ENCODE measurements around the gene GPRIN1. TPM values are rescaled to one million over a fixed set of nuclear protein-coding genes. Genes with fewer than 3 reads are reported as not detected.

Gene GPRIN1
- total RNA-seq, 1 experiment from 2014 or later: 32.2 TPM

DNA sequence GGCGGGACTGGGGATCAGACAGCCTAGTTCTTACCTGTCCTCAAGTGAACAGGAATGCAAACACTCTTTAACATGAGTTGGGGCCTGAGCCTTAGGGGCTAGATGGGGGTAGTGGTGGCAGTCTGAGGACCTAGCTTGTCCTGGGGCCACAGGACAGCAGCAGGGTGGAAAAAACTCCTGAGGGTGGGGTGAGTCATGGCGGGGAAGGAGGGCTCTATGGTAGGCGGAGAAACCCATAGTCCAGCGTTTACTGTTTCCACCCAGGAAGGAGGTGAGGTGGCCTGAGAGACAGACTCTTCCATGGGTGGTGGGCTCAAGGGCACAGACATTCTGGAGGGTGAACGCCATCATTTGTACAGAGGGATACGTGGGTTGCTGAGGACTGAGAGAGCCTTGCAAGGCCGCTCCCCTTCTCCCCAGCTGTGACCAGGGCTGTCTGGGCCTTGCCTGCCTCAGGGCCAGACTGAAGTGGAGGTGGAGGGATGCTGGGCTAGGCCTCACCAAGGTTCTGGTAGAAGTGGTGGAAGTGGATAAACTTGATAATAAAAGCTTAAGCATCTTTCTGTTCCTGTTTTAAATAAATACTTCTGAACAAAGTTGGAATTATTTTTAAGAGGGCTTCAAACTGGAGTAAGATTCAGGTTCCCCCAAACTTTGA lies 36.2 kb upstream of the GPRIN1 start:
- no peaks in the 10 kb centered on the region for H3K27me3 ChIP-seq
- no peaks in the 10 kb centered on the region for H3K36me3 ChIP-seq
- no peak overlapping the region; the same call in 1 of the 2 replicates for H3K4me3 ChIP-seq
- H3K9me3 ChIP-seq: no peaks in the 10 kb centered on the region
- no peak for DNase-seq

DNA sequence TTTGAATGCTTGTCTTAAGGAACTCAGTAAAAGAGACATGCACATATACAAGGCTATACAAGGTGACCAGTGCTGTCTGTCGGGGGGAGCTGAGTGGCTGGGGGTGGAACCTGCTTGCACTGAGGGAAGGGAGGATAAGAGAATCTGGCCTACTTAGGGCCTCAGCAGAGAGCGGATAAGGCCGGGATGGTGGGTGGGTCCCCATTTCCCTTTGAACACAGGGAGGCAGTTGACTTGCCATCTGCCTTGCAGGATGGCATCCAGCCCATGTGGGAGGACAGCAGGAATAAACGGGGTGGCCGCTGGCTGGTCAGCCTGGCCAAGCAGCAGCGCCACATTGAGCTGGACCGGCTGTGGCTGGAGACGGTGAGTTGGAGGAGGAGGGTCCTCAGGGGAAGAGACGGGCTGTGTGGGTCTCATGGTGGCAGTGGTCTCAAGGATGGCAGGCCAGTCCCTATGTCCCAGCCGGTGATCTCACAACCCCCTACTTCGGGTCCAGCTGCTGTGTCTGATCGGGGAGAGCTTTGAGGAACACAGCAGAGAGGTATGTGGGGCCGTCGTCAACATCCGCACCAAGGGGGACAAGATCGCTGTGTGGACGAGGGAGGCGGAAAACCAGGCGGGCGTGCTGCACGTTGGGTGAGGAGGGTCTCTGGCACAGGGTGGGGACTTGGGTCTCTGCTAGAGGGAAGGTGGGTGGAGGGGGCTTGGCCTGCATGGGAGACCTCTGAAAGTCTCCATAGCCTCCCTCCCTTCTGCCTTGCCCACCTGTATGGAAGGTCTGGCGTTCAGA lies 35.1 kb upstream of the GPRIN1 start:
- Histone ChIP-seq H3K9me3 (no peaks in the 10 kb centered on the region), H3K36me3 (no peaks in the 10 kb centered on the region), H3K4me3 (no peak overlapping the region), H3K27me3 (no peaks in the 10 kb centered on the region)
- no peak for DNase-seq

DNA sequence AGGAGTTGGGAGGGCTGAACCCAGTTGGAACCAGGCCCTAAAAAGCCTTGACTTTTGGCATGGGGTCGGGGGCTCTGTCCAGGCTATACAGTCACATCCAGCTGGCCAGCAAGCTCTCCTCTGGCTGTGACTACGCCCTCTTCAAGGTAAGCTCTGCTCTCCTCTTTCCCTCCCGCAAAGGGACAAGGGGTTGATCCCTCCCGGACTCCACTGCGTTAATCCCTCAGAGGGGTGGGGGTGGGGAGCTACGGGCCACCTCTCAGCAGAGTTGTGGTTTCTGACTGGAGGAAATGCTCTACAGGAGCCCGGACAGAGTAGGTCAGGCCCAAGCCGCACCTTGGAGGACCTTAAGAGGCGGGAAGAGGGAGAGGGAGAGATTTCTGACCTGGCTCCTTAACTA lies 34.3 kb upstream of the GPRIN1 start:
- Histone ChIP-seq H3K9me3 (no peaks in the 10 kb centered on the region), H3K4me3 (no peak overlapping the region), H3K36me3 (no peaks in the 10 kb centered on the region), H3K27me3 (no peaks in the 10 kb centered on the region)
- DNase-seq: no peak

GRCh38 chr5:176643491-176644219 lies 33.7 kb upstream of the GPRIN1 start:
- Histone ChIP-seq H3K4me3 (no peak overlapping the region), H3K27me3 (no peaks in the 10 kb centered on the region), H3K9me3 (no peaks in the 10 kb centered on the region), H3K36me3 (no peaks in the 10 kb centered on the region)
- DNase-seq: no peak

- Histone ChIP-seq H3K27me3 (no peaks in the 10 kb centered on the region), H3K4me3 (no peak overlapping the region), H3K36me3 (no peaks in the 10 kb centered on the region), H3K9me3 (no peaks in the 10 kb centered on the region)
- peak; percentile 78 for DNase-seq
These were observed 32.9 kb upstream of the GPRIN1 start for GRCh38 chr5:176642675-176643490.

- Histone ChIP-seq H3K27me3 (no peaks in the 10 kb centered on the region), H3K4me3 (no peak overlapping the region), H3K36me3 (no peaks in the 10 kb centered on the region), H3K9me3 (no peaks in the 10 kb centered on the region)
- DNase-seq: no peak
These were observed 30.7 kb upstream of the GPRIN1 start for GRCh38 chr5:176640616-176641015.

DNA sequence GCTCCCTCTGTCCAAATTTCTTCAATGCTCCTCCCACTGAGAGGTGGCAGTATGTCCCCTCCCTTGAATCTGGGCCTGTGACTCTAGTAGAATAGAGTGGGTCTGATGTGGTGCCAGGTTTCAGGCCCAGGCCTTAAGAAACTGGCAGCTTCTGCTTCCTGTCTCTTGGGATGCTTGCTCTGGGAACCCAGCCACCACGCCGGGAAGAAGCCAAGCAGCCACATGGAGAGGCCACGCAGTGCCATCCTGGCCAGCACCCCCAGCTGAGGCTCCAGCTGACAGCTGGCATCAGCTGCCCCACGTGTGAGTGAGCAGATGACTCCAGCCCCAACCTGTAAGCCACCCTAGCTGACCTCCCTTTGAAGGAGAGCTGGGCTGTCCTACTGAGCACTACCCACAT lies 30.0 kb upstream of the GPRIN1 start:
- Histone ChIP-seq H3K36me3 (no peaks in the 10 kb centered on the region), H3K9me3 (no peaks in the 10 kb centered on the region), H3K27me3 (no peaks in the 10 kb centered on the region), H3K4me3 (no peak overlapping the region)
- peak; percentile 98 for DNase-seq

GRCh38 chr5:176639208-176639607 lies 29.3 kb upstream of the GPRIN1 start:
- Histone ChIP-seq H3K36me3 (no peaks in the 10 kb centered on the region), H3K9me3 (no peaks in the 10 kb centered on the region)

GRCh38 chr5:176638437-176638836 lies 28.5 kb upstream of the GPRIN1 start:
- DNase-seq: no peak
- H3K27me3 ChIP-seq: no peaks in the 10 kb centered on the region
- H3K36me3 ChIP-seq: no peaks in the 10 kb centered on the region
- H3K4me3 ChIP-seq: no peak overlapping the region
- no peaks in the 10 kb centered on the region for H3K9me3 ChIP-seq

More at GRCh38 chr5:176639208-176639607, 29.3 kb upstream of the GPRIN1 start:
- H3K27me3 ChIP-seq: no peaks in the 10 kb centered on the region
- H3K4me3 ChIP-seq: no peak overlapping the region
- no peak for DNase-seq

DNA sequence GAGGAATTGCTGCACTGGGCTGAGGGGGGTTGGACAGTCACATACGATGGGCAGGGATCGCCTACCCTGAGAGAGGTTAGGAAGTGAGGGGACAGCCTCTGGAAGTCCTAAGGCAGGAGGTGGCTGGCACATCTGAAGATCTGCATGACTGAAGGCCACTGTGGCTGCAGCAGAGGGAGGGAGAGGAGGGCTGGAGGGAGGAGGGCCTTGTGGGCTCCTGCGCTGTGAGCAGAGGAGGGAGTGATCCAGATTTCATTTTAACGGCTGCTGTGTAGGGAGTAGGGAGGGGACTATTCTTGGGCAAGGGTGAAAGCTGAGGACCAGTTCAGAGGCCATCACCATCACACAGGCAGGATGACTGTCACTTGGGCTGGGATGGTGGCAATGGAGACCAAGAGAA lies 27.6 kb upstream of the GPRIN1 start:
- DNase-seq: no peak
- H3K4me3 ChIP-seq: no peak overlapping the region
- no peaks in the 10 kb centered on the region for H3K9me3 ChIP-seq
- H3K36me3 ChIP-seq: no peaks in the 10 kb centered on the region
- H3K27me3 ChIP-seq: no peaks in the 10 kb centered on the region

GRCh38 chr5:176636426-176636825 lies 26.5 kb upstream of the GPRIN1 start:
- no peaks in the 10 kb centered on the region for H3K9me3 ChIP-seq
- no peaks in the 10 kb centered on the region for H3K27me3 ChIP-seq
- DNase-seq: no peak
- H3K36me3 ChIP-seq: no peaks in the 10 kb centered on the region
- H3K4me3 ChIP-seq: no peak overlapping the region

DNA sequence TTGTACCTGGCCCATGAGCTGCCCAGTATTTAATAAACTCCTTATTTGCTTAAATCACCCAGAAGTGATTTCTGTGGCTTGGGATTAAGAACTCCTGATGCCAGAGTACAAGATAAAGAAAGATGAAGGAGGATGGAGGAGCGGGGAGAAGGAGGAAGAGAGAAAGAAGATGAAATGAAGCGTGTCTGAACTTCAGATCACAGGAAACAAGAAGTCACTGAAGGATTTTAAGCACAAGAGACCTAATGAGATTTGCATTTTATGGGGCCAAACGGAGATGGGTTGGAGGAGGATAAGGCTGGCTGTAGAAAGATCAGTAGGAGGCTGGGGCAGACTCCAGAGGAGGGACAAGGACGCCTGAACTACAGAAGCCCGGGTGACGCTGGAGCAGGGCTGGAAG lies 23.6 kb upstream of the GPRIN1 start:
- Histone ChIP-seq H3K36me3 (no peaks in the 10 kb centered on the region), H3K4me3 (no peak overlapping the region), H3K27me3 (peaks cover 12% of the 10 kb centered on the region), H3K9me3 (no peaks in the 10 kb centered on the region)
- DNase-seq: no peak

DNA sequence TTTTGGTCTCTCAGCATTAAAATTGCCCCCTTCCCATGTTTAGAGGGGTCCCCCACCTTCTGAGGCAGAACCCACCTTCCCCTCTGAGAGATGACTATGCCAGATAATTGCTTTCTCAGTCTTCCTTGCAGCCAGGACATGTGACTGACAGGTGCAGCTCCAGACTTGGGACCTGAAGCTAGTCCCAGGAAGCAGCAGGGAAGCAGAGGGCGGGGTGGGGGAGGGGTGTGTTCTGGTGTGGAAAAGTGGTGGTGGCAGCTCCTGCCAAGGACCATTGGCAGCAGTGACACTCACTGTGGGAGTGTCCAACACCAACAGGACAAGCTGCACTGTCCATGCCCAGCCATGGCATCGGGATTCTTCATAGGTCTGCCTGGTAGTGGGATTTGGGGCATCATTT lies 22.8 kb upstream of the GPRIN1 start:
- H3K9me3 ChIP-seq: no peaks in the 10 kb centered on the region
- H3K27me3 ChIP-seq: peaks cover 12% of the 10 kb centered on the region
- H3K36me3 ChIP-seq: no peaks in the 10 kb centered on the region
- no peak overlapping the region for H3K4me3 ChIP-seq
- no peak for DNase-seq

- Histone ChIP-seq H3K27me3 (peaks cover 12% of the 10 kb centered on the region), H3K36me3 (no peaks in the 10 kb centered on the region), H3K9me3 (no peaks in the 10 kb centered on the region), H3K4me3 (no peak overlapping the region)
- no peak for DNase-seq
These were observed 21.6 kb upstream of the GPRIN1 start for GRCh38 chr5:176631383-176632200.

DNA sequence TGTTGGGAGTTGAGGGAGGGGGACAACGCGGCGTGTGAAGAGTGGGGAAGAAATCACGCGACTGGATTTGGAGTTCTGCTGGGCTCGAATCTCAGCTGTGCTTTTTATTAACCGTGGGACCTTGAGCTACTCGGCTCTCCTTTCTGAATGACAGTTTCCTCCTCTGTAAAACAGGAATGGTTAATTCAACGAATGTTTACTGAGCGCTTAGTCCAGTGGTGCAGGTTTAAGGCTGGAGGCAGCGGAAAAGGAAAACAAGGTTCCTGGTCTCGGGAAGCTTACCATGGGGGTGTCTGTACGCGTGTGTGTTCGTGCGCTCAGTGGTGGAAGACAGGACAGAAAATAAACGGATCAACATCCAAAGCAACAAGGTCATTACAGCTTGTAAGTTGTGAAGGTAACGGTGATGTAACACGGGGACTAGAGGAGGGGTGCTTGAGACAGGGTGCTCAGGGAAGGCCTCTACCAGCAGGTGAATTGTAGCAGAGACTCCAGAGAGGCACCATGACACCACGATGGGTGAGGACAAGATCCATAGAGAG lies 20.8 kb upstream of the GPRIN1 start:
- Histone ChIP-seq H3K36me3 (no peaks in the 10 kb centered on the region), H3K27me3 (peaks cover 12% of the 10 kb centered on the region), H3K4me3 (peak overlapping the region; percentile 27), H3K9me3 (no peaks in the 10 kb centered on the region)
- DNase-seq: no peak
